Stomach (tissue), 9 donors: ENCODE measurements around the gene PRMT1. TPM values are rescaled to one million over a fixed set of nuclear protein-coding genes. Genes with fewer than 3 reads are reported as not detected.
A peak's percentile ranks its signal among the peaks of the same experiment; 100 is the strongest.

Experiments used
- DNase-seq, 2 donors: peaks; one replicate each; pipeline versions ENCODE4 v3.0.0 to v3.0.0-alpha.2; 2013 to 2019
- H3K27ac ChIP-seq, 5 donors: fragments of 200-600 bp in 4 of 5; sonication (generic) in 4 of 5; one replicate each; pipeline ENCODE4 v1.5.1; 2013 to 2019; ENCODE audit warnings: mild to moderate bottlenecking in 1 of 5, moderate library complexity in 1 of 5
- H3K27me3 ChIP-seq, 3 donors: fragments of 200-600 bp; sonication (generic); one replicate each; pipeline ENCODE4 v1.5.1; 2017 to 2019; ENCODE audit warnings: mixed run types in 1 of 3
- H3K36me3 ChIP-seq, 4 donors: fragments of 200-600 bp; sonication (generic); 1 replicate in 3 of 4; 2 replicates in 1 of 4; pipeline ENCODE4 v1.5.1; 2016 to 2019
- H3K4me1 ChIP-seq, 4 donors: fragments of 200-600 bp; sonication (generic); one replicate each; pipeline ENCODE4 v1.5.1; 2016 to 2019
- H3K4me3 ChIP-seq, 4 donors: fragments of 200-600 bp; sonication (generic) in 3 of 4; one replicate each; pipeline ENCODE4 v1.5.1; 2016 to 2019; ENCODE audit warnings: mild to moderate bottlenecking in 1 of 4
- H3K9me3 ChIP-seq, 4 donors: fragments of 200-600 bp; sonication (generic); one replicate each; pipeline ENCODE4 v1.5.1; 2016 to 2019
- EP300 ChIP-seq: sonication (generic); formaldehyde crosslinking; IDR thresholded peaks from one replicate; pipeline ENCODE4 v1.6.1; 2017; ENCODE audit warnings: antibody characterized with exemption
- POLR2A ChIP-seq, 4 donors: fragments of 450-650 bp; IDR thresholded peaks; one replicate each; pipeline ENCODE4 v1.6.1; 2016; ENCODE audit warnings: antibody characterized with exemption in 4 of 4, control low read depth in 2 of 4, mild to moderate bottlenecking in 1 of 4, moderate library complexity in 1 of 4
- POLR2AphosphoS5 ChIP-seq, 3 donors: sonication (generic); formaldehyde crosslinking; IDR thresholded peaks; one replicate each; pipeline ENCODE4 v1.6.1; 2016; ENCODE audit warnings: antibody characterized with exemption in 3 of 3
- WGBS, 5 donors: extraction: QIAGEN DNeasy Blood & Tissue Kit in 3 of 5; methylation state at CpG; one replicate each; pipeline versions ENCODE4 v1.1.5 to v1.1.7; 2013 to 2018; 5-methylcytosine and 5-hydroxymethylcytosine counted together
- intact Hi-C: fragments of 100-400 bp; cut with DNase I; formaldehyde crosslinking; loops from one replicate; pipeline ENCODE4 v1.15.1; 2023; ENCODE audit warnings: low total_unique reads
- polyA plus RNA-seq, 3 donors: library from polyadenylated mRNA; stranded (reverse); fragments of 200-250 nt; gene quantifications; one replicate each; pipeline ENCODE4 v1.2.3, GENCODE V29; 2013
- total RNA-seq, 5 donors: library from RNA; depleted of rRNA; stranded (reverse); fragments of >200 nt; gene quantifications; one replicate each; pipeline versions ENCODE4 v1.1.0 to v1.2.3, GENCODE V29; 2014 to 2016
- TF ChIP-seq, protein P1 (sequence below), 7 experiments: fragments of 450-650 bp in 4 of 7; fragments of 200-600 bp in 3 of 7; sonication (generic) in 3 of 7; IDR thresholded peaks; one replicate each; pipeline ENCODE4 v1.5.1; 2016 to 2019; ENCODE audit warnings: antibody characterized with exemption in 7 of 7, control low read depth in 2 of 7, mild to moderate bottlenecking in 1 of 7
- donor health status: healthy with polysubstance abuse.
- donor health status: Bipolar disorder and iron deficiency.
- donor health status: healthy.

The PRMT1 gene
- total and polyA plus RNA-seq, 8 donors = 53.3 to 131 (median 107) TPM

DNA sequence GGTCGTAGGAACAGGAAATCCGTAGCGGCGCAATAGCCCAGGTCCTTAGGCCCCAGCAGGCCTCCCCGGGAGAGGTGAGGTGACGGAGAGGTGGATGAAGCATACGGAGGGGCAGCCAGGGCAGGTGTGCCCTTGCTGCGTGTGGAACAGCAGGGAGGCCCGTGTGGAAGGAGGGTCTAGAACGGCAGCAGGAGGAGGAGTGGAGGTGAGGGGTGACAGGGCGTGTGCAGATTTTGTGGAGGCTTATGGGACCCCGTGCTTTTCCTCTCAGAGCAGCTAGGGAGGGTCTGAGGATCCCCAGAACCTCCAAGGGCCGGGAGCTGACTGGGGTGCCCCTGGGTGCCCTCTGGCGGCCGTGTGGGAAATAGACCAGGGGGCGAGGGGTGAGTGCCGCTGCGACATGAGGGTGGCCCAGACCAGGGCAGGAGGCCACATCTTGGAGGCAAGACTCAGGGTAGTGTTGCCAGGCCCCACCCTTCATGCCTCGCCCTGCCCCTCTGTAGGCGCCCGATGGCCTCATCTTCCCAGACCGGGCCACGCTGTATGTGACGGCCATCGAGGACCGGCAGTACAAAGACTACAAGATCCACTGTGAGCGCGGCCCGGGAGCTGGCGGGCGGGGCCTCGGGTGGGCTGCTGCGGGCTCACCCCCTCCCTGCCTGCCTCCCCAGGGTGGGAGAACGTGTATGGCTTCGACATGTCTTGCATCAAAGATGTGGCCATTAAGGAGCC is 7.3 kb downstream of the PRMT1 start:
- intact Hi-C loops = no loop called here
- WGBS, 5 donors = 69 to 83% (median 76%) methylated on average over 16 to 35 of the region's 35 CpGs
- Histone ChIP-seq H3K27me3 (peaks cover 0 to 7% (median under 1%) of the 10 kb centered on the region in 3 donors), H3K4me1 (peaks cover 22 to 40% (median 26%) of the 10 kb centered on the region in 4 donors), H3K9me3 (no peaks in the 10 kb centered on the region), H3K4me3 (no peak overlapping the region), H3K27ac (no peak overlapping the region), H3K36me3 (peaks cover 59 to 90% (median 77%) of the 10 kb centered on the region in 4 donors)
- no peak for DNase-seq
- TF ChIP-seq, protein P1, sequence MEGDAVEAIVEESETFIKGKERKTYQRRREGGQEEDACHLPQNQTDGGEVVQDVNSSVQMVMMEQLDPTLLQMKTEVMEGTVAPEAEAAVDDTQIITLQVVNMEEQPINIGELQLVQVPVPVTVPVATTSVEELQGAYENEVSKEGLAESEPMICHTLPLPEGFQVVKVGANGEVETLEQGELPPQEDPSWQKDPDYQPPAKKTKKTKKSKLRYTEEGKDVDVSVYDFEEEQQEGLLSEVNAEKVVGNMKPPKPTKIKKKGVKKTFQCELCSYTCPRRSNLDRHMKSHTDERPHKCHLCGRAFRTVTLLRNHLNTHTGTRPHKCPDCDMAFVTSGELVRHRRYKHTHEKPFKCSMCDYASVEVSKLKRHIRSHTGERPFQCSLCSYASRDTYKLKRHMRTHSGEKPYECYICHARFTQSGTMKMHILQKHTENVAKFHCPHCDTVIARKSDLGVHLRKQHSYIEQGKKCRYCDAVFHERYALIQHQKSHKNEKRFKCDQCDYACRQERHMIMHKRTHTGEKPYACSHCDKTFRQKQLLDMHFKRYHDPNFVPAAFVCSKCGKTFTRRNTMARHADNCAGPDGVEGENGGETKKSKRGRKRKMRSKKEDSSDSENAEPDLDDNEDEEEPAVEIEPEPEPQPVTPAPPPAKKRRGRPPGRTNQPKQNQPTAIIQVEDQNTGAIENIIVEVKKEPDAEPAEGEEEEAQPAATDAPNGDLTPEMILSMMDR (IDR thresholded peaks at IDR 0.05) = peak in 2 of 7 experiments; percentile 34 to 47
- TF ChIP-seq POLR2AphosphoS5 (IDR thresholded peaks at IDR 0.05) = no peak

DNA sequence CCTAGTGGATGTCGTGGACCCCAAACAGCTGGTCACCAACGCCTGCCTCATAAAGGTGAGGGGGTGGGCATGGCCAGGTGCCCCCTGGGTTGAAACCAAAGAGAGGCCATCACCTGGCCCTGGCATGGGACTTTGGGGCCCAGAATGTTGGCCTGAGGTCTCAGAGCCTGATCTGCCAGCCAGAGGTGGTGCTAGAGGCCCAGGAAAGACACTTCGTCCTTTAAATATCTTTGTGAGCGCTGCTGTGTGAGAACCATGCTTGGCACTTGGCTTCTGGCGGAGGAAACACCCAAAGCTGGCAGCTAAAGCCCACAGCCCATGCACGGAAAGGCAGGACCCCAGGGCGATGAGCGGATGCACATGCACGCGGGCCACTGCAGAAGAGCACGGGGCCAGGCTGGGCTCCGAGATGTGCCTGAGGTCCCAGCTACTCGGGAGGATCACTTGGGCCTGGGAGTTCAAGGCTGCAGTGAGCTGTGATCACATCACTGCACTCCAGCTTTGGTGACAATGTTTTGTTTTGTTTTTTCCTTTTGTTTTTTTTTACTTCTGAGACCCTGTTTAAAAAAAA is 8.0 kb downstream of the PRMT1 start:
- TF ChIP-seq, protein P1 (IDR thresholded peaks at IDR 0.05) = no peak
- TF ChIP-seq POLR2A (IDR thresholded peaks at IDR 0.05) = no peak
- TF ChIP-seq EP300 = no peak
- no peak for TF ChIP-seq POLR2AphosphoS5 (IDR thresholded peaks at IDR 0.05)
- Histone ChIP-seq H3K27me3 (peaks cover 0 to 13% (median 5%) of the 10 kb centered on the region in 3 donors), H3K36me3 (peaks cover 59 to 87% (median 77%) of the 10 kb centered on the region in 4 donors), H3K4me1 (peaks cover 22 to 40% (median 26%) of the 10 kb centered on the region in 4 donors), H3K4me3 (no peak overlapping the region), H3K9me3 (no peaks in the 10 kb centered on the region), H3K27ac (no peak overlapping the region)
- WGBS, 5 donors = 85 to 90% (median 90%) methylated on average over 13 of the region's 13 CpGs
- intact Hi-C loops = no loop called here
- no peak for DNase-seq

- no peaks in the 10 kb centered on the region for H3K9me3 ChIP-seq
- DNase-seq = no peak
- no peak overlapping the region for H3K27ac ChIP-seq
- intact Hi-C loops = no loop called here
- WGBS, 5 donors = 74 to 81% (median 78%) methylated on average over 23 of the region's 23 CpGs
- TF ChIP-seq POLR2A (IDR thresholded peaks at IDR 0.05) (no peak), EP300 (no peak), POLR2AphosphoS5 (IDR thresholded peaks at IDR 0.05) (no peak)
- TF ChIP-seq, protein P1 (IDR thresholded peaks at IDR 0.05) = no peak
- H3K4me1 ChIP-seq = peaks cover 22 to 40% (median 26%) of the 10 kb centered on the region in 4 donors
- H3K4me3 ChIP-seq = no peak overlapping the region
- peaks cover 0 to 22% (median 9%) of the 10 kb centered on the region in 3 donors for H3K27me3 ChIP-seq
- H3K36me3 ChIP-seq = peaks cover 58 to 80% (median 77%) of the 10 kb centered on the region in 4 donors
These were observed 8.8 kb downstream of the PRMT1 start for GRCh38 chr19:49685845-49686332.

GRCh38 chr19:49686503-49687088 is 9.5 kb downstream of the PRMT1 start:
- Histone ChIP-seq H3K9me3 (no peaks in the 10 kb centered on the region), H3K27me3 (peaks cover 0 to 29% (median 15%) of the 10 kb centered on the region in 3 donors), H3K36me3 (peaks cover 54 to 72% (median 70%) of the 10 kb centered on the region in 4 donors), H3K4me1 (peaks cover 25 to 40% (median 29%) of the 10 kb centered on the region in 4 donors), H3K4me3 (no peak overlapping the region), H3K27ac (peak overlapping the region in 1 of 5 donors; percentile 20)
- TF ChIP-seq, protein P1 (IDR thresholded peaks at IDR 0.05) = no peak
- TF ChIP-seq POLR2A (IDR thresholded peaks at IDR 0.05) = no peak
- TF ChIP-seq POLR2AphosphoS5 (IDR thresholded peaks at IDR 0.05) = no peak
- TF ChIP-seq EP300 = no peak
- intact Hi-C loops = no loop called here
- 89 to 93% (median 91%) methylated on average over 18 to 27 of the region's 27 CpGs for WGBS, 5 donors
- DNase-seq = no peak
